Mesenchymal stem cell (in vitro differentiated cells and primary cell): ENCODE data around the gene SPRR2A. TPM values are rescaled to one million over a fixed set of nuclear protein-coding genes. Genes with fewer than 3 reads are reported as not detected.

ENCODE experiments used
- DNase-seq: peaks from one replicate; pipeline ENCODE4 v3.0.0-alpha.2; 2013
- H2AFZ ChIP-seq: one replicate; pipeline ENCODE4 v1.6.1; 2013; ENCODE audit warnings: low read depth, mild to moderate bottlenecking, control low read depth, inconsistent platforms, low read length, moderate library complexity
- H2AK5ac ChIP-seq: 2 replicates; pipeline ENCODE4 v1.6.1; 2013; ENCODE audit warnings: low read length, moderate library complexity, mild to moderate bottlenecking, inconsistent platforms; ENCODE audit not compliant: severe bottlenecking
- H2BK120ac ChIP-seq: one replicate; pipeline ENCODE4 v1.6.1; 2013; ENCODE audit warnings: low read depth, mild to moderate bottlenecking, inconsistent platforms, low read length, moderate library complexity
- H2BK12ac ChIP-seq, 2 experiments: one replicate each; pipeline ENCODE4 v1.6.1; 2013; ENCODE audit warnings: inconsistent platforms in 2 of 2, low read length in 2 of 2, mild to moderate bottlenecking in 2 of 2, moderate library complexity in 2 of 2, control low read depth in 1 of 2
- H2BK15ac ChIP-seq: one replicate; pipeline ENCODE4 v1.6.1; 2013; ENCODE audit warnings: mild to moderate bottlenecking, low read depth, inconsistent platforms; ENCODE audit not compliant: poor library complexity, severe bottlenecking
- H2BK5ac ChIP-seq: 2 replicates; pipeline ENCODE4 v1.6.1; 2013; ENCODE audit warnings: low read depth, mild to moderate bottlenecking, low read length, control low read depth, inconsistent platforms; ENCODE audit not compliant: poor library complexity, severe bottlenecking
- H3K14ac ChIP-seq, 2 experiments: one replicate each; pipeline ENCODE4 v1.6.1; 2013; ENCODE audit warnings: inconsistent platforms in 2 of 2, low read length in 2 of 2, control low read depth in 1 of 2, mild to moderate bottlenecking in 1 of 2, moderate library complexity in 1 of 2
- H3K18ac ChIP-seq, 2 experiments: one replicate each; pipeline ENCODE4 v1.6.1; 2013; ENCODE audit warnings: inconsistent platforms in 2 of 2, low read length in 2 of 2, control low read depth in 1 of 2, low read depth in 1 of 2, mild to moderate bottlenecking in 1 of 2
- H3K23ac ChIP-seq, 2 experiments: one replicate each; pipeline ENCODE4 v1.6.1; 2013; ENCODE audit warnings: inconsistent platforms in 2 of 2, low read length in 2 of 2, mild to moderate bottlenecking in 2 of 2, moderate library complexity in 2 of 2, control low read depth in 1 of 2
- H3K27ac ChIP-seq: 2 replicates; pipeline ENCODE4 v1.5.1; 2013; ENCODE audit warnings: mild to moderate bottlenecking, moderate library complexity, low read length, control low read depth, inconsistent platforms; ENCODE audit not compliant: poor library complexity, severe bottlenecking
- H3K27me3 ChIP-seq, 2 experiments: 2 replicates each; pipeline versions ENCODE4 v1.6.1 to v1.7.0; 2013; ENCODE audit warnings: low read length in 2 of 2, mild to moderate bottlenecking in 2 of 2, moderate library complexity in 2 of 2, control low read depth in 1 of 2, inconsistent platforms in 1 of 2; ENCODE audit not compliant: control insufficient read depth in 1 of 2, insufficient read depth in 1 of 2
- H3K36me3 ChIP-seq, 2 experiments: 2 replicates each; pipeline versions ENCODE4 v1.6.1 to v1.7.0; 2013; ENCODE audit warnings: low read length in 2 of 2, control low read depth in 1 of 2, inconsistent platforms in 1 of 2, low read depth in 1 of 2, mild to moderate bottlenecking in 1 of 2; ENCODE audit not compliant: insufficient read depth in 2 of 2, control insufficient read depth in 1 of 2
- H3K4ac ChIP-seq, 2 experiments: one replicate each; pipeline ENCODE4 v1.6.1; 2013; ENCODE audit warnings: inconsistent platforms in 2 of 2, low read length in 2 of 2, mild to moderate bottlenecking in 2 of 2, moderate library complexity in 2 of 2, control low read depth in 1 of 2, low read depth in 1 of 2
- H3K4me1 ChIP-seq: 2 replicates; pipeline ENCODE4 v1.6.1; 2013; ENCODE audit warnings: low read depth, low read length, control low read depth; ENCODE audit not compliant: control insufficient read depth, insufficient read depth
- H3K4me2 ChIP-seq: 2 replicates; pipeline ENCODE4 v1.6.1; 2013; ENCODE audit warnings: low read length, mild to moderate bottlenecking, inconsistent platforms; ENCODE audit not compliant: poor library complexity, severe bottlenecking
- H3K4me3 ChIP-seq, 2 experiments: 2 replicates each; pipeline versions ENCODE4 v1.5.1 to v1.7.0; 2013; ENCODE audit warnings: low read length in 2 of 2, mild to moderate bottlenecking in 2 of 2, control low read depth in 1 of 2, low read depth in 1 of 2; ENCODE audit not compliant: insufficient read depth in 1 of 2
- H3K79me1 ChIP-seq: replicated peaks from 2 replicates; pipeline ENCODE4 v1.6.1; 2013; ENCODE audit warnings: mild to moderate bottlenecking, control low read depth, low read length, inconsistent platforms; ENCODE audit not compliant: poor library complexity, severe bottlenecking
- H3K9ac ChIP-seq: 2 replicates; pipeline ENCODE4 v1.7.0; 2013; ENCODE audit warnings: mild to moderate bottlenecking, low read length, moderate library complexity
- H3K9me3 ChIP-seq: 2 replicates; pipeline ENCODE4 v1.7.0; 2013; ENCODE audit warnings: mild to moderate bottlenecking, low read length; ENCODE audit not compliant: control insufficient read depth
- H4K8ac ChIP-seq: one replicate; pipeline ENCODE4 v1.6.1; 2013; ENCODE audit warnings: inconsistent platforms, mild to moderate bottlenecking, low read length, moderate library complexity
- H4K91ac ChIP-seq: one replicate; pipeline ENCODE4 v1.6.1; 2013; ENCODE audit warnings: mild to moderate bottlenecking, low read length, inconsistent platforms
- WGBS: methylation state at CpG from one replicate; pipeline ENCODE4 v1.1.7; 2013; ENCODE audit warnings: mixed read lengths; 5-methylcytosine and 5-hydroxymethylcytosine counted together
- polyA plus RNA-seq, 2 experiments: library from polyadenylated mRNA; stranded (reverse); fragments of 200-250 nt; gene quantifications; one replicate each; pipeline ENCODE4 v1.2.3, GENCODE V29; 2013

Gene SPRR2A
- not detected for polyA plus RNA-seq (2013, experiment 1 of 2)
- polyA plus RNA-seq (2013, experiment 2 of 2): not detected

DNA sequence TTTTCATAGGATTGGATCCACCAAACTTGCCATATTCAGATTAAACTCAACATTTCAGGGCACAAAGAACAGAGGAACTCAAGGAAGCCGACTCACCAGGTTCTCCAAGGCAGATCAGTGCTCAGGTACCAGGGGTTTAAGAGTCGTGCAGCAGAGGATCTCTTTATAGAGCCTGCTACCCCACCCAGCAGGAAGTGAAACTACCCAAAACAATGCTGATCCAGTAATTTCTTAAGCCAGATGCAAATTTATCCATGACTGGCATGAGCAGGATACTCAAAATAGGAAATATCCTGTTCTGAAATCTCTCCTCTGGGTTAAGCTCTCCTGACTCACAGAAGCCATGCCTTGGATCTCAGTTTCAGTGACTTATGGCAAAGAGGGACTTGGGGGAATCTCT is at the start of gene SPRR2A:
Gene SPRR2A, minus strand, starts transcription at position 138 of the 400 bp plus-strand sequence. CDS start 777 bp downstream, outside the sequence.
- H2AFZ ChIP-seq: no peak within 1 kb of the TSS
- no peak within 1 kb of the TSS for H2BK12ac ChIP-seq
- H4K91ac ChIP-seq: no peak within 1 kb of the TSS
- no peaks in the 10 kb centered on the region for H3K9me3 ChIP-seq
- H3K27ac ChIP-seq: no peak within 1 kb of the TSS
- H3K4me3 ChIP-seq: no peak within 1 kb of the TSS
- H2AK5ac ChIP-seq: no peak within 1 kb of the TSS
- H2BK5ac ChIP-seq: no peak within 1 kb of the TSS
- no peak within 1 kb of the TSS for H3K14ac ChIP-seq
- H3K36me3 ChIP-seq: no peaks in the 10 kb centered on the region
- H3K27me3 ChIP-seq: peaks cover 0 to 8% of the 10 kb centered on the region in 2 experiments
- no peak within 1 kb of the TSS for H2BK120ac ChIP-seq
- no peak within 1 kb of the TSS for H3K4me2 ChIP-seq
- H2BK15ac ChIP-seq: no peak within 1 kb of the TSS
- no peak within 1 kb of the TSS for H3K23ac ChIP-seq
- no peak within 1 kb of the TSS for H4K8ac ChIP-seq
- H3K79me1 ChIP-seq: no peaks in the 10 kb centered on the region
- no peak within 1 kb of the TSS for H3K9ac ChIP-seq
- no peak for DNase-seq
- H3K4ac ChIP-seq: no peak within 1 kb of the TSS
- 37% methylated on average over 2 of the region's 2 CpGs for WGBS
- no peak within 1 kb of the TSS for H3K18ac ChIP-seq
- H3K4me1 ChIP-seq: no peaks in the 10 kb centered on the region

DNA sequence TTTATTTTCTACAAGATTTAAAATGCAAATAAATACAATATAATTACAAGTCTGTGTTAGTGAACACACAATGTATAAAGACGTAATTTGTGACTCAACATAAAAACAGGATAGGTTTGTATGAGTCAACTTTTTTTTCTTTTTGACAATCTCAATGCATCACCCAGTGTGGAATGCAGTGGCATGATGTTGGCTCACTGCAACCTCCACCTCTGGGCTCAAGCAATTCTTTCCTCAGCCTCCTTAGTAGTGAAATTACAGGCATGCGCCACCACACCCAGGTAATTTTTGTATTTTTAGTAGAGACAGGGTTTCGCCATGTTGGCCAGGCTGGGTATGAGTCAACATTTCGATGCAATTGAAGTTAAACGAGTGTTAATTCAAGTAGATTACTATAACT is 42.9 kb upstream of the SPRR2A start:
- H3K27ac ChIP-seq: no peak overlapping the region
- H4K91ac ChIP-seq: no peak overlapping the region
- no peaks in the 10 kb centered on the region for H3K36me3 ChIP-seq
- H4K8ac ChIP-seq: no peak overlapping the region
- no peak overlapping the region for H2AFZ ChIP-seq
- no peak for DNase-seq
- H2BK5ac ChIP-seq: no peak overlapping the region
- no peak overlapping the region for H3K4me3 ChIP-seq
- no peaks in the 10 kb centered on the region for H3K4me1 ChIP-seq
- no peaks in the 10 kb centered on the region for H3K27me3 ChIP-seq
- H3K23ac ChIP-seq: no peak overlapping the region
- no peak overlapping the region for H3K9ac ChIP-seq
- WGBS: 77% methylated on average over 3 of the region's 5 CpGs
- H3K4ac ChIP-seq: no peak overlapping the region
- H2BK120ac ChIP-seq: no peak overlapping the region
- no peak overlapping the region for H2BK12ac ChIP-seq
- H3K18ac ChIP-seq: no peak overlapping the region
- peaks cover 4% of the 10 kb centered on the region for H3K9me3 ChIP-seq
- no peak overlapping the region for H3K14ac ChIP-seq
- no peak overlapping the region for H3K4me2 ChIP-seq
- no peak overlapping the region for H2AK5ac ChIP-seq
- no peaks in the 10 kb centered on the region for H3K79me1 ChIP-seq
- H2BK15ac ChIP-seq: no peak overlapping the region

GRCh38 chr1:153099461-153100045 is 42.2 kb upstream of the SPRR2A start:
- Histone ChIP-seq H2BK12ac (no peak overlapping the region), H3K27ac (no peak overlapping the region), H3K23ac (no peak overlapping the region), H3K4me3 (no peak overlapping the region), H3K4me2 (no peak overlapping the region), H4K91ac (no peak overlapping the region), H3K4ac (no peak overlapping the region), H3K27me3 (no peaks in the 10 kb centered on the region), H3K36me3 (no peaks in the 10 kb centered on the region), H3K9ac (no peak overlapping the region), H4K8ac (no peak overlapping the region), H2AK5ac (no peak overlapping the region), H3K79me1 (no peaks in the 10 kb centered on the region), H2BK5ac (no peak overlapping the region), H3K9me3 (no peaks in the 10 kb centered on the region), H3K4me1 (no peaks in the 10 kb centered on the region), H2AFZ (no peak overlapping the region), H2BK120ac (no peak overlapping the region), H3K18ac (no peak overlapping the region), H2BK15ac (no peak overlapping the region), H3K14ac (no peak overlapping the region)
- WGBS: 67% methylated on average over 5 of the region's 9 CpGs
- no peak for DNase-seq

GRCh38 chr1:153095764-153096163 is 38.5 kb upstream of the SPRR2A start:
- no peak overlapping the region for H4K91ac ChIP-seq
- no peaks in the 10 kb centered on the region for H3K36me3 ChIP-seq
- no peak overlapping the region for H3K27ac ChIP-seq
- no peak overlapping the region for H2AFZ ChIP-seq
- H3K9me3 ChIP-seq: no peaks in the 10 kb centered on the region
- H3K23ac ChIP-seq: no peak overlapping the region
- H2BK120ac ChIP-seq: no peak overlapping the region
- no peaks in the 10 kb centered on the region for H3K79me1 ChIP-seq
- H2BK5ac ChIP-seq: no peak overlapping the region
- H3K4me3 ChIP-seq: no peak overlapping the region
- no peak overlapping the region for H4K8ac ChIP-seq
- no peak overlapping the region for H3K14ac ChIP-seq
- H2BK12ac ChIP-seq: no peak overlapping the region
- H3K4me2 ChIP-seq: no peak overlapping the region
- no peak overlapping the region for H3K9ac ChIP-seq
- H3K4me1 ChIP-seq: no peaks in the 10 kb centered on the region
- no peak for DNase-seq
- no peaks in the 10 kb centered on the region for H3K27me3 ChIP-seq
- H3K4ac ChIP-seq: no peak overlapping the region
- no peak overlapping the region for H3K18ac ChIP-seq
- no peak overlapping the region for H2BK15ac ChIP-seq
- H2AK5ac ChIP-seq: no peak overlapping the region
